Mesenchymal stem cell (in vitro differentiated cells and primary cell): ENCODE results near the gene STAG1.

Source experiments
- DNase-seq: peaks from one replicate; pipeline ENCODE4 v3.0.0-alpha.2; 2013
- H2AFZ ChIP-seq: one replicate; pipeline ENCODE4 v1.6.1; 2013; ENCODE audit warnings: low read depth, mild to moderate bottlenecking, control low read depth, inconsistent platforms, low read length, moderate library complexity
- H2AK5ac ChIP-seq: 2 replicates; pipeline ENCODE4 v1.6.1; 2013; ENCODE audit warnings: low read length, moderate library complexity, mild to moderate bottlenecking, inconsistent platforms; ENCODE audit not compliant: severe bottlenecking
- H2BK120ac ChIP-seq: one replicate; pipeline ENCODE4 v1.6.1; 2013; ENCODE audit warnings: low read depth, mild to moderate bottlenecking, inconsistent platforms, low read length, moderate library complexity
- H2BK12ac ChIP-seq, 2 experiments: one replicate each; pipeline ENCODE4 v1.6.1; 2013; ENCODE audit warnings: inconsistent platforms in 2 of 2, low read length in 2 of 2, mild to moderate bottlenecking in 2 of 2, moderate library complexity in 2 of 2, control low read depth in 1 of 2
- H2BK15ac ChIP-seq: one replicate; pipeline ENCODE4 v1.6.1; 2013; ENCODE audit warnings: mild to moderate bottlenecking, low read depth, inconsistent platforms; ENCODE audit not compliant: poor library complexity, severe bottlenecking
- H2BK5ac ChIP-seq: 2 replicates; pipeline ENCODE4 v1.6.1; 2013; ENCODE audit warnings: low read depth, mild to moderate bottlenecking, low read length, control low read depth, inconsistent platforms; ENCODE audit not compliant: poor library complexity, severe bottlenecking
- H3K14ac ChIP-seq, 2 experiments: one replicate each; pipeline ENCODE4 v1.6.1; 2013; ENCODE audit warnings: inconsistent platforms in 2 of 2, low read length in 2 of 2, control low read depth in 1 of 2, mild to moderate bottlenecking in 1 of 2, moderate library complexity in 1 of 2
- H3K18ac ChIP-seq, 2 experiments: one replicate each; pipeline ENCODE4 v1.6.1; 2013; ENCODE audit warnings: inconsistent platforms in 2 of 2, low read length in 2 of 2, control low read depth in 1 of 2, low read depth in 1 of 2, mild to moderate bottlenecking in 1 of 2
- H3K23ac ChIP-seq, 2 experiments: one replicate each; pipeline ENCODE4 v1.6.1; 2013; ENCODE audit warnings: inconsistent platforms in 2 of 2, low read length in 2 of 2, mild to moderate bottlenecking in 2 of 2, moderate library complexity in 2 of 2, control low read depth in 1 of 2
- H3K27ac ChIP-seq: 2 replicates; pipeline ENCODE4 v1.5.1; 2013; ENCODE audit warnings: mild to moderate bottlenecking, moderate library complexity, low read length, control low read depth, inconsistent platforms; ENCODE audit not compliant: poor library complexity, severe bottlenecking
- H3K27me3 ChIP-seq, 2 experiments: 2 replicates each; pipeline versions ENCODE4 v1.6.1 to v1.7.0; 2013; ENCODE audit warnings: low read length in 2 of 2, mild to moderate bottlenecking in 2 of 2, moderate library complexity in 2 of 2, control low read depth in 1 of 2, inconsistent platforms in 1 of 2; ENCODE audit not compliant: control insufficient read depth in 1 of 2, insufficient read depth in 1 of 2
- H3K36me3 ChIP-seq, 2 experiments: 2 replicates each; pipeline versions ENCODE4 v1.6.1 to v1.7.0; 2013; ENCODE audit warnings: low read length in 2 of 2, control low read depth in 1 of 2, inconsistent platforms in 1 of 2, low read depth in 1 of 2, mild to moderate bottlenecking in 1 of 2; ENCODE audit not compliant: insufficient read depth in 2 of 2, control insufficient read depth in 1 of 2
- H3K4ac ChIP-seq, 2 experiments: one replicate each; pipeline ENCODE4 v1.6.1; 2013; ENCODE audit warnings: inconsistent platforms in 2 of 2, low read length in 2 of 2, mild to moderate bottlenecking in 2 of 2, moderate library complexity in 2 of 2, control low read depth in 1 of 2, low read depth in 1 of 2
- H3K4me1 ChIP-seq: 2 replicates; pipeline ENCODE4 v1.6.1; 2013; ENCODE audit warnings: low read depth, low read length, control low read depth; ENCODE audit not compliant: control insufficient read depth, insufficient read depth
- H3K4me2 ChIP-seq: 2 replicates; pipeline ENCODE4 v1.6.1; 2013; ENCODE audit warnings: low read length, mild to moderate bottlenecking, inconsistent platforms; ENCODE audit not compliant: poor library complexity, severe bottlenecking
- H3K4me3 ChIP-seq, 2 experiments: 2 replicates each; pipeline versions ENCODE4 v1.5.1 to v1.7.0; 2013; ENCODE audit warnings: low read length in 2 of 2, mild to moderate bottlenecking in 2 of 2, control low read depth in 1 of 2, low read depth in 1 of 2; ENCODE audit not compliant: insufficient read depth in 1 of 2
- H3K79me1 ChIP-seq: replicated peaks from 2 replicates; pipeline ENCODE4 v1.6.1; 2013; ENCODE audit warnings: mild to moderate bottlenecking, control low read depth, low read length, inconsistent platforms; ENCODE audit not compliant: poor library complexity, severe bottlenecking
- H3K9ac ChIP-seq: 2 replicates; pipeline ENCODE4 v1.7.0; 2013; ENCODE audit warnings: mild to moderate bottlenecking, low read length, moderate library complexity
- H3K9me3 ChIP-seq: 2 replicates; pipeline ENCODE4 v1.7.0; 2013; ENCODE audit warnings: mild to moderate bottlenecking, low read length; ENCODE audit not compliant: control insufficient read depth
- H4K8ac ChIP-seq: one replicate; pipeline ENCODE4 v1.6.1; 2013; ENCODE audit warnings: inconsistent platforms, mild to moderate bottlenecking, low read length, moderate library complexity
- H4K91ac ChIP-seq: one replicate; pipeline ENCODE4 v1.6.1; 2013; ENCODE audit warnings: mild to moderate bottlenecking, low read length, inconsistent platforms
- WGBS: methylation state at CpG from one replicate; pipeline ENCODE4 v1.1.7; 2013; ENCODE audit warnings: mixed read lengths; 5-methylcytosine and 5-hydroxymethylcytosine counted together

The STAG1 gene

DNA sequence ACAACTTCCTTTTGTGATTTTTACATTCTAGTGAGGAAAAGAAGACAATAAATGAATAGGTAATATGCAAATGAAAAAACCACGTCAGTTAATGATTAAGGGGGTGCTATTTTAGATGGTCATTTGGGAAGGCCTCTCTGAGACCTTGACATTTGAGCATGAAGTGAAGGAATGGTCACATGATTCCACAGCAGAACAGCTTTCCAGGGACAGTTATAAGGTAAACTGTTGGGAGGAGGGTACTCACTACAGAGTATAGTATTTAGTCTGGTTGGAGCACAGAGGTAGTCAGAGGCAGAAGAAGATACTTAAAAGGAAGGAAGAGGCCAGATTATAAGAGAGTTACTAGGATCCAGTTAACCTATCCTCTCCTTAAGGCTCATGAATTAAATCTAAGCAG lies 246.5 kb downstream of the STAG1 start:
- H2BK12ac ChIP-seq = no peak overlapping the region
- no peak overlapping the region for H4K8ac ChIP-seq
- no peak for DNase-seq
- H2BK5ac ChIP-seq = no peak overlapping the region
- no peak overlapping the region for H3K9ac ChIP-seq
- no peaks in the 10 kb centered on the region for H3K9me3 ChIP-seq
- H3K23ac ChIP-seq = no peak overlapping the region
- peaks cover 9% of the 10 kb centered on the region for H3K79me1 ChIP-seq
- no peak overlapping the region for H3K18ac ChIP-seq
- H2AFZ ChIP-seq = no peak overlapping the region
- 97% methylated on average over 1 of the region's 1 CpG for WGBS
- H4K91ac ChIP-seq = no peak overlapping the region
- no peak overlapping the region for H2BK15ac ChIP-seq
- no peak overlapping the region for H3K14ac ChIP-seq
- no peak overlapping the region for H3K27ac ChIP-seq
- no peak overlapping the region for H3K4ac ChIP-seq
- no peaks in the 10 kb centered on the region for H3K4me1 ChIP-seq
- H2AK5ac ChIP-seq = no peak overlapping the region
- H2BK120ac ChIP-seq = no peak overlapping the region
- H3K4me2 ChIP-seq = no peak overlapping the region
- H3K27me3 ChIP-seq = no peaks in the 10 kb centered on the region
- peaks cover 0 to 48% of the 10 kb centered on the region in 2 experiments for H3K36me3 ChIP-seq
- H3K4me3 ChIP-seq = no peak overlapping the region

DNA sequence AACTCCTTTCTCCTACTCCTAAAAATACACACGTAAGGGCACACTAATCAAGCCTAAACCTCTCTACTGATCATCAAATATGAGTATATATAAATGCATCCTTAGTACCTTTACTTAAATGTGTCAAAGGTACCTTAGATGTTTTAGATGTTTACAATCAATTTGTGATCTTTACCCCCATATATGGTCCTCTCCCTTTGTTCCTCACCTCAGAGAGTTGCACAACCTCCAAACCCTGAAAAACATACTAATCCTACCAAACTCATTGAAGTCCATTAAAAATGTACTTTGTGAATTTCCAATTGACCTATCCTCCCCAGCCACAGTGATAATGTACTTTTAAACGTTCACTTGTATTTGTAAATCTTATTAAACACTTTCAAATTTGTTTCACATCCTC lies 249.1 kb downstream of the STAG1 start:
- Histone ChIP-seq H4K91ac (no peak overlapping the region), H3K18ac (no peak overlapping the region), H2AK5ac (no peak overlapping the region), H3K4ac (no peak overlapping the region), H3K4me2 (no peak overlapping the region), H3K4me3 (no peak overlapping the region), H4K8ac (no peak overlapping the region), H2BK15ac (no peak overlapping the region), H3K27me3 (no peaks in the 10 kb centered on the region), H2BK5ac (no peak overlapping the region), H3K36me3 (peaks cover 0 to 68% of the 10 kb centered on the region in 2 experiments), H2BK120ac (no peak overlapping the region), H3K23ac (no peak overlapping the region), H2BK12ac (no peak overlapping the region), H3K14ac (no peak overlapping the region), H3K4me1 (no peaks in the 10 kb centered on the region), H2AFZ (no peak overlapping the region), H3K79me1 (peaks cover 2% of the 10 kb centered on the region), H3K9ac (no peak overlapping the region), H3K9me3 (no peaks in the 10 kb centered on the region), H3K27ac (no peak overlapping the region)
- DNase-seq = no peak
- 83% methylated on average over 2 of the region's 2 CpGs for WGBS

DNA sequence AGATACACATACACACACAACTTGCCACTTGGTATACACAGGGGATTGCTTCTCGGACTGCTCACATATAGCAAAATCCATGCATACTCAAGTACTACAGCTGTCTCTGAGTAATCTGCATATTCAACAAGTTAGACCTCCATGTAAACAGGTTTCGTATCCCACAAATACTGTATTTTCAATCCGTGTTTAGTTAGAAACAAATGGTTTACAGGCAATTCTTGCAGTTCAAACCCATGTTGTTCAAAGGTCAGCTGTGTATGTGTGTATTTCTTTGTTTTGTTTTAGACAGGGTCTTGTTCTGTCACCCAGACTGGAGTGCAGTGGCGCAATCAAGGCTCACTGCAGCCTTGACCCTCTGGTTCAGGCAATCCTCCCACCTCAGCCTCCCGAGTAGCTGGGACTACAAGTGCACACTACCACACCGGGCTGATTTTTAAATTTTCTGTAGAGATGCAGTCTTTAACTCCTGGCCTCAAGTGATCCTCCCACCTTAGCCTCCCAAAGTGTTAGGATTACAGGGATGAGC lies 253.2 kb downstream of the STAG1 start:
- peaks cover 4% of the 10 kb centered on the region for H3K9me3 ChIP-seq
- H2BK12ac ChIP-seq = no peak overlapping the region
- no peak overlapping the region for H2BK120ac ChIP-seq
- no peak overlapping the region for H2BK5ac ChIP-seq
- H2BK15ac ChIP-seq = no peak overlapping the region
- peaks cover under 1% of the 10 kb centered on the region for H3K79me1 ChIP-seq
- H3K4ac ChIP-seq = no peak overlapping the region
- DNase-seq = no peak
- H3K27ac ChIP-seq = no peak overlapping the region
- H2AFZ ChIP-seq = no peak overlapping the region
- no peak overlapping the region for H3K23ac ChIP-seq
- H2AK5ac ChIP-seq = no peak overlapping the region
- no peak overlapping the region for H3K9ac ChIP-seq
- no peaks in the 10 kb centered on the region for H3K27me3 ChIP-seq
- H3K14ac ChIP-seq = no peak overlapping the region
- H4K8ac ChIP-seq = no peak overlapping the region
- H3K4me3 ChIP-seq = no peak overlapping the region
- H3K4me2 ChIP-seq = no peak overlapping the region
- H3K18ac ChIP-seq = no peak overlapping the region
- no peaks in the 10 kb centered on the region for H3K4me1 ChIP-seq
- peaks cover 0 to 56% of the 10 kb centered on the region in 2 experiments for H3K36me3 ChIP-seq
- H4K91ac ChIP-seq = no peak overlapping the region
- WGBS = 97% methylated on average over 6 of the region's 6 CpGs

DNA sequence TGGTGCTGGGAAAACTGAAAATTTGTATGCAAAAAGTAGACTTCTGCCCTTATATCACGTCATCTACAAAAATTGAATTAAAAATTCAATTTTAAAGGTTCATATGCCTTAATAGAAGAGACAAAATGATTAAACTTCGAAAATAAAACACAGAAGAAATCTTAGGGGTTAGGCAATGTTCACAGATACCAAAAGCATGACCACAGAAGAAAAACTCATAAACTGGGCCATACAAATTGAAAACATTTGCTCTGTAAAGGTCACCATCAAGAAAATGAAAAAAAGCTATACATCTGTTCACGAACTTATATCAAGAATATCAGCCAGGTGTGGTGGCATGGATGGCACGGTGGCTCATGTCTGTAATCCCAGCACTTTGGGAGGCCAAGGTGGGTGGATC lies 257.0 kb downstream of the STAG1 start:
- no peak overlapping the region for H3K23ac ChIP-seq
- DNase-seq = no peak
- no peak overlapping the region for H3K4me3 ChIP-seq
- WGBS = 100% methylated on average over 3 of the region's 4 CpGs
- no peak overlapping the region for H2AFZ ChIP-seq
- H3K4me2 ChIP-seq = no peak overlapping the region
- no peak overlapping the region for H2BK5ac ChIP-seq
- no peak overlapping the region for H3K18ac ChIP-seq
- H3K4me1 ChIP-seq = no peaks in the 10 kb centered on the region
- H3K79me1 ChIP-seq = peaks cover 8% of the 10 kb centered on the region
- H2BK15ac ChIP-seq = no peak overlapping the region
- no peaks in the 10 kb centered on the region for H3K27me3 ChIP-seq
- no peak overlapping the region for H3K9ac ChIP-seq
- no peak overlapping the region for H3K14ac ChIP-seq
- no peak overlapping the region for H3K27ac ChIP-seq
- H4K91ac ChIP-seq = no peak overlapping the region
- no peak overlapping the region for H2BK12ac ChIP-seq
- H3K36me3 ChIP-seq = peaks cover 5 to 61% of the 10 kb centered on the region in 2 experiments
- H3K4ac ChIP-seq = no peak overlapping the region
- H4K8ac ChIP-seq = no peak overlapping the region
- H3K9me3 ChIP-seq = peaks cover 4% of the 10 kb centered on the region
- H2AK5ac ChIP-seq = no peak overlapping the region
- H2BK120ac ChIP-seq = no peak overlapping the region
